CD14-positive monocyte (primary cell): Measurements from ENCODE around the gene MACO1. TPM values are rescaled to one million over a fixed set of nuclear protein-coding genes. Genes with fewer than 3 reads are reported as not detected.

Experiments
- DNase-seq, 3 donors: peaks; one replicate each; pipeline ENCODE4 v3.0.0-alpha.2; 2011 to 2022
- H2AFZ ChIP-seq: 2 replicates; pipeline ENCODE4 v1.6.0; 2012; ENCODE audit warnings: mild to moderate bottlenecking, low read depth, low read length, inconsistent platforms; ENCODE audit not compliant: insufficient read depth, poor library complexity, severe bottlenecking
- H3K27ac ChIP-seq, 2 donors: 1 replicate in 1 of 2; 2 replicates in 1 of 2; pipeline ENCODE4 v1.5.1; 2012 to 2013; ENCODE audit warnings: low read length in 2 of 2, control low read depth in 1 of 2, inconsistent platforms in 1 of 2, low read depth in 1 of 2, mild to moderate bottlenecking in 1 of 2
- H3K27me3 ChIP-seq, 2 donors: one replicate each; pipeline versions ENCODE4 v1.6.0 to v1.6.1; 2011 to 2013; ENCODE audit warnings: low read length in 2 of 2; ENCODE audit not compliant: control insufficient read depth in 2 of 2, insufficient read depth in 2 of 2
- H3K36me3 ChIP-seq, 2 donors: replicated peaks in 1 of 2; 1 replicate in 1 of 2; 2 replicates in 1 of 2; pipeline versions ENCODE4 v1.5.1 to v1.6.1; 2012 to 2013; ENCODE audit warnings: low read length in 2 of 2, control low read depth in 1 of 2, inconsistent platforms in 1 of 2, mild to moderate bottlenecking in 1 of 2; ENCODE audit not compliant: insufficient read depth in 2 of 2, control insufficient read depth in 1 of 2
- H3K4me1 ChIP-seq, 2 donors: 1 replicate in 1 of 2; 2 replicates in 1 of 2; pipeline versions ENCODE4 v1.5.1 to v1.6.1; 2012 to 2013; ENCODE audit warnings: low read length in 2 of 2, control low read depth in 1 of 2, inconsistent platforms in 1 of 2, mild to moderate bottlenecking in 1 of 2, moderate library complexity in 1 of 2; ENCODE audit not compliant: insufficient read depth in 2 of 2, control insufficient read depth in 1 of 2
- H3K4me2 ChIP-seq: replicated peaks from 2 replicates; pipeline ENCODE3; 2012; ENCODE audit warnings: low read length, moderate library complexity, mild to moderate bottlenecking; ENCODE audit not compliant: poor library complexity, severe bottlenecking; ENCODE audit errors: extremely low read depth
- H3K4me3 ChIP-seq, 3 experiments: fragments of 200-600 bp in 1 of 3; sonication (generic) in 1 of 3; replicated peaks in 1 of 3; 1 replicate in 2 of 3; 2 replicates in 1 of 3; pipeline ENCODE4 v1.5.1; 2011 to 2013; ENCODE audit warnings: low read length in 3 of 3, mild to moderate bottlenecking in 3 of 3, control low read depth in 2 of 3, low read depth in 2 of 3, inconsistent platforms in 1 of 3, moderate library complexity in 1 of 3
- H3K79me2 ChIP-seq: 2 replicates; pipeline ENCODE4 v1.6.0; 2012; ENCODE audit warnings: mild to moderate bottlenecking, control low read depth, inconsistent platforms, low read length, moderate library complexity; ENCODE audit not compliant: insufficient read depth
- H3K9ac ChIP-seq: 2 replicates; pipeline ENCODE4 v1.6.0; 2017; ENCODE audit warnings: low read length, mild to moderate bottlenecking; ENCODE audit not compliant: insufficient read depth, poor library complexity, severe bottlenecking
- H3K9me3 ChIP-seq, 2 donors: replicated peaks in 1 of 2; 1 replicate in 1 of 2; 2 replicates in 1 of 2; pipeline versions ENCODE4 v1.5.1 to v1.6.1; 2012 to 2013; ENCODE audit warnings: low read length in 2 of 2, control low read depth in 1 of 2; ENCODE audit not compliant: control insufficient read depth in 1 of 2, insufficient read depth in 1 of 2
- H4K20me1 ChIP-seq: 2 replicates; pipeline ENCODE4 v1.6.0; 2012; ENCODE audit warnings: mild to moderate bottlenecking, low read length, control low read depth, moderate library complexity; ENCODE audit not compliant: insufficient read depth
- H3K27ac Mint-ChIP-seq, 7 donors: one replicate each; pipeline ENCODE4 v1.8.0; 2020; ENCODE audit warnings: mild to moderate bottlenecking in 7 of 7, mixed read lengths in 7 of 7, moderate library complexity in 6 of 7, inconsistent platforms in 2 of 7
- H3K27me3 Mint-ChIP-seq, 3 donors: one replicate each; pipeline ENCODE4 v1.8.0; 2021 to 2022; ENCODE audit warnings: low read depth in 3 of 3, mild to moderate bottlenecking in 3 of 3, mixed read lengths in 3 of 3, moderate library complexity in 3 of 3, inconsistent platforms in 1 of 3
- H3K36me3 Mint-ChIP-seq, 2 donors: one replicate each; pipeline ENCODE4 v1.8.0; 2020; ENCODE audit warnings: mixed read lengths in 2 of 2, inconsistent platforms in 1 of 2, mild to moderate bottlenecking in 1 of 2
- H3K4me1 Mint-ChIP-seq: one replicate; pipeline ENCODE4 v1.8.0; 2020; ENCODE audit warnings: mild to moderate bottlenecking, mixed read lengths
- H3K4me3 Mint-ChIP-seq, 2 donors: one replicate each; pipeline ENCODE4 v1.8.0; 2020; ENCODE audit warnings: mild to moderate bottlenecking in 2 of 2, mixed read lengths in 2 of 2, moderate library complexity in 1 of 2
- H3K9me3 Mint-ChIP-seq, 7 donors: one replicate each; pipeline ENCODE4 v1.8.0; 2020 to 2022; ENCODE audit warnings: mixed read lengths in 7 of 7, mild to moderate bottlenecking in 6 of 7, moderate library complexity in 6 of 7, inconsistent platforms in 2 of 7
- CTCF ChIP-seq: fragments of 200-600 bp; IDR thresholded peaks from one replicate; pipeline ENCODE4 v1.8.0; 2022; ENCODE audit warnings: antibody characterized with exemption, mild to moderate bottlenecking
- WGBS: methylation state at CpG from one replicate; pipeline ENCODE4 v1.1.5; 2013; ENCODE audit warnings: missing lambda C conversion rate; ENCODE audit not compliant: insufficient coverage; 5-methylcytosine and 5-hydroxymethylcytosine counted together
- intact Hi-C, 2 donors: fragments of 100-400 bp; cut with micrococcal nuclease; formaldehyde crosslinking; loops; one replicate each; pipeline versions ENCODE4 v1.15.0 to v1.15.1; 2023
- polyA plus RNA-seq, 3 donors: library from polyadenylated mRNA; depleted of rRNA in 1 of 3; unstranded in 2 of 3; stranded (reverse) in 1 of 3; fragments of 300-500 nt in 2 of 3; fragments of >200 nt in 1 of 3; fragmentation: Illumina TruSeq in 2 of 3; gene quantifications; 1 replicate in 2 of 3; 2 replicates in 1 of 3; pipeline ENCODE4 v1.2.3, GENCODE V29; 2012 to 2021

MACO1 gene
- polyA plus RNA-seq, 3 donors = 2.6 to 4.1 (median 3.9) TPM

DNA sequence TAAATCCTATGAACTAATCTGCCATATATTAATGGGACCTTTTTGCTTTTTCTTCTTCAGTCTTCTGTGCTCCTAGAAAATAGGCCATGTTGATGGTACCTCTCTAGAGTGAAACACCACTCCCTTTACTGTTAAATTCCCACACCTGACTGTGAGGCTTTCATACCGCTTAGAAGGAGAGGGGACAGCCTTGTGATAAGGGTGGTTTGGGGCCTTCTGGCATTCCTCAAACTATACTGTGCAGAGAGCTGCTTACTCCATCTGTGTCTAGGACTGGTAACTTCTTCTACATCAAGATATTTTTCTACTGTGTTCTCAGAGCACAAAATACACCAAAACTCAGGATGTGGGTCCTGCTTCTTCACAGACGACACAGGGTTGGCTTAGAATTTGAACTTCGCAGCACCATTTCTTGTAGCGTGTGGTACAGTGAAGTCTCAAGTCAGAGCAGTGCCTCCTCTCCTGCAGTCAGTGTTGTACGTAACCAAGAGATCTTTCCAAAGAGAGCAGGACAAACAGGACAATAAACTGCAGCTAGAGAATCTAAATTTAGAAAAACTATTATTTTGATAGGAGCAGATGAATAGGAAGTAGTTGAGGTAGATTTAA, 43.8 kb downstream of the MACO1 start:
- intact Hi-C loops = no loop called here
- H3K79me2 ChIP-seq = peaks cover 6% of the 10 kb centered on the region
- 100% methylated on average over 4 of the region's 5 CpGs for WGBS
- H3K27me3 ChIP-seq = no peaks in the 10 kb centered on the region
- H3K4me3 ChIP-seq = no peak overlapping the region
- no peak overlapping the region for H3K4me2 ChIP-seq
- H3K36me3 ChIP-seq = peaks cover 4 to 45% of the 10 kb centered on the region in 2 donors
- Mint-ChIP-seq H3K9me3 (no peaks in the 10 kb centered on the region), H3K27me3 (peaks cover 0 to 1% (median 0%) of the 10 kb centered on the region in 3 donors), H3K4me1 (peaks cover 7% of the 10 kb centered on the region), H3K4me3 (no peak overlapping the region), H3K36me3 (peaks cover 29 to 36% of the 10 kb centered on the region in 2 donors), H3K27ac (peak overlapping the region in 2 of 7 donors; percentile 24 to 28)
- H3K4me1 ChIP-seq = no peaks in the 10 kb centered on the region
- H3K9ac ChIP-seq = no peak overlapping the region
- H3K27ac ChIP-seq = no peak overlapping the region
- DNase-seq = no peak
- no peaks in the 10 kb centered on the region for H4K20me1 ChIP-seq
- H3K9me3 ChIP-seq = no peaks in the 10 kb centered on the region
- no peak for TF ChIP-seq CTCF
- H2AFZ ChIP-seq = no peak overlapping the region

GRCh38 chr1:25476186-25477097, 45.7 kb downstream of the MACO1 start:
- Mint-ChIP-seq H3K9me3 (no peaks in the 10 kb centered on the region), H3K4me1 (peaks cover 7% of the 10 kb centered on the region), H3K27ac (peak overlapping the region in 1 of 7 donors; percentile 18), H3K36me3 (peaks cover 24 to 26% of the 10 kb centered on the region in 2 donors), H3K27me3 (peaks cover 0 to 1% (median 0%) of the 10 kb centered on the region in 3 donors), H3K4me3 (no peak overlapping the region)
- intact Hi-C loops = no loop called here
- no peak for DNase-seq
- peaks cover 3 to 39% of the 10 kb centered on the region in 2 donors for H3K36me3 ChIP-seq
- no peak overlapping the region for H3K4me2 ChIP-seq
- TF ChIP-seq CTCF = no peak
- no CpG with 5 or more reads among the region's 2 CpGs for WGBS
- H3K27me3 ChIP-seq = no peaks in the 10 kb centered on the region
- no peak overlapping the region for H3K27ac ChIP-seq
- H3K9ac ChIP-seq = no peak overlapping the region
- no peaks in the 10 kb centered on the region for H3K9me3 ChIP-seq
- peaks cover 6% of the 10 kb centered on the region for H3K79me2 ChIP-seq
- H4K20me1 ChIP-seq = no peaks in the 10 kb centered on the region
- no peak overlapping the region for H2AFZ ChIP-seq
- no peaks in the 10 kb centered on the region for H3K4me1 ChIP-seq
- no peak overlapping the region for H3K4me3 ChIP-seq
